Fibroblast of upper back skin (primary cell): ENCODE measurements around the gene HS1BP3.

Experiments used
- DNase-seq: peaks from one replicate; pipeline ENCODE4 v3.0.0-alpha.2; 2013

The HS1BP3 gene

DNA sequence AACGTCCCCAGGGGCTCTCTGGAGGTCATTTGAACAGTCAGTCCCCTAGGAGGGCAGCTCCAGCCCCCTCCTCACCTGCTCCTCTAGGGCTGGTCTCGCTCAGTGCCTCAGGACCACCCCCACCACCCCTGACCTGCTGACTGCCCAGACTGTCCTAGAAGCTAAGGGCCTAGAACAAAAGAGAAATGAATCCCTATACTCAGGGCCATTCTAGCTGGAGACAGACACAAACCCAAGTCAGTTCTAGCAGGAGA lies 83.0 kb downstream of the HS1BP3 start:
- no peak for DNase-seq
